ENCODE data around the gene C9orf78. TPM values are rescaled to one million over a fixed set of nuclear protein-coding genes. Genes with fewer than 3 reads are reported as not detected.

Gene C9orf78
- total RNA-seq, 4 donors from 2014 or later, result 32.7 to 71.9 (median 43.7) TPM

GRCh38 chr9:129845373-129845772, 10.3 kb upstream of the C9orf78 start:
- peaks cover 4% of the 10 kb centered on the region for H3K36me3 ChIP-seq
- no peaks in the 10 kb centered on the region for H3K27me3 ChIP-seq
- H3K9me3 ChIP-seq, result no peaks in the 10 kb centered on the region
- no peak for DNase-seq (ENCODE audit: low spot score in 2 of 2)
- TF ChIP-seq POLR2A (IDR thresholded peaks at IDR 0.05), result no peak
- TF ChIP-seq EP300 (IDR thresholded peaks at IDR 0.05), result no peak
- TF ChIP-seq, protein P1, sequence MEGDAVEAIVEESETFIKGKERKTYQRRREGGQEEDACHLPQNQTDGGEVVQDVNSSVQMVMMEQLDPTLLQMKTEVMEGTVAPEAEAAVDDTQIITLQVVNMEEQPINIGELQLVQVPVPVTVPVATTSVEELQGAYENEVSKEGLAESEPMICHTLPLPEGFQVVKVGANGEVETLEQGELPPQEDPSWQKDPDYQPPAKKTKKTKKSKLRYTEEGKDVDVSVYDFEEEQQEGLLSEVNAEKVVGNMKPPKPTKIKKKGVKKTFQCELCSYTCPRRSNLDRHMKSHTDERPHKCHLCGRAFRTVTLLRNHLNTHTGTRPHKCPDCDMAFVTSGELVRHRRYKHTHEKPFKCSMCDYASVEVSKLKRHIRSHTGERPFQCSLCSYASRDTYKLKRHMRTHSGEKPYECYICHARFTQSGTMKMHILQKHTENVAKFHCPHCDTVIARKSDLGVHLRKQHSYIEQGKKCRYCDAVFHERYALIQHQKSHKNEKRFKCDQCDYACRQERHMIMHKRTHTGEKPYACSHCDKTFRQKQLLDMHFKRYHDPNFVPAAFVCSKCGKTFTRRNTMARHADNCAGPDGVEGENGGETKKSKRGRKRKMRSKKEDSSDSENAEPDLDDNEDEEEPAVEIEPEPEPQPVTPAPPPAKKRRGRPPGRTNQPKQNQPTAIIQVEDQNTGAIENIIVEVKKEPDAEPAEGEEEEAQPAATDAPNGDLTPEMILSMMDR (IDR thresholded peaks at IDR 0.05), result no peak
- no peak for TF ChIP-seq POLR2AphosphoS5 (IDR thresholded peaks at IDR 0.05)
- no peak overlapping the region for H3K4me3 ChIP-seq
- H3K4me1 ChIP-seq, result peaks cover 4% of the 10 kb centered on the region
- H3K27ac ChIP-seq, result no peak overlapping the region
- WGBS, result 58% methylated on average over 2 of the region's 2 CpGs

DNA sequence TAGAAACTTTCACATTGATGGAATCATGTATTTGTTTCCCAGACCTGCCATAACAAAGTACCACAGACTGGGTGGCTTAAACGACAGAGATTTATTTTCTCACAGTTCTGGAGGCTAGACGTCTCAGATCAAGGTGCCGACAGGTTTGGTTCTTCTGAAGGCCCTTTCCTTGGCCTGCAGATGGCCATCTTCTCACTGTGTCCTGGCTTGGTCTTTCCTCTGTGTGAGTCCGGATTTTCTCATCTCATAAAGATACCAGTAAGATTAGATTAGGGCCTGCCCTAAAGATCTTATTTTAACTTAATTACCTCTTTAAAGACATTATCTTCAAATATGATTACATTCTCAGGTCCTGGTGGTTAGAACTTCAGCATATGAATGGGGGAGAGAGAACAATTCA, 6.0 kb upstream of the C9orf78 start:
- Histone ChIP-seq H3K36me3 (no peaks in the 10 kb centered on the region), H3K9me3 (no peaks in the 10 kb centered on the region), H3K4me3 (no peak overlapping the region), H3K27me3 (no peaks in the 10 kb centered on the region), H3K4me1 (peaks cover 17% of the 10 kb centered on the region), H3K27ac (no peak overlapping the region)
- DNase-seq (ENCODE audit: low spot score in 2 of 2), result no peak
- 74% methylated on average over 4 of the region's 4 CpGs for WGBS
- no peak for TF ChIP-seq POLR2AphosphoS5 (IDR thresholded peaks at IDR 0.05)
- TF ChIP-seq EP300 (IDR thresholded peaks at IDR 0.05), result no peak
- no peak for TF ChIP-seq POLR2A (IDR thresholded peaks at IDR 0.05)
- TF ChIP-seq, protein P1 (IDR thresholded peaks at IDR 0.05), result no peak

- Histone ChIP-seq H3K4me1 (peaks cover 21% of the 10 kb centered on the region), H3K36me3 (no peaks in the 10 kb centered on the region), H3K27me3 (no peaks in the 10 kb centered on the region), H3K9me3 (no peaks in the 10 kb centered on the region), H3K4me3 (no peak overlapping the region), H3K27ac (no peak overlapping the region)
- no peak for DNase-seq (ENCODE audit: low spot score in 2 of 2)
- WGBS, result 89% methylated on average over 8 of the region's 8 CpGs
- TF ChIP-seq POLR2A (IDR thresholded peaks at IDR 0.05) (no peak), EP300 (IDR thresholded peaks at IDR 0.05) (no peak), POLR2AphosphoS5 (IDR thresholded peaks at IDR 0.05) (no peak)
- TF ChIP-seq, protein P1 (IDR thresholded peaks at IDR 0.05), result no peak
Measured at GRCh38 chr9:129840034-129840433, 5.0 kb upstream of the C9orf78 start.

- Histone ChIP-seq H3K4me3 (no peak overlapping the region), H3K27ac (no peak overlapping the region), H3K27me3 (no peaks in the 10 kb centered on the region), H3K4me1 (peaks cover 22% of the 10 kb centered on the region), H3K36me3 (no peaks in the 10 kb centered on the region), H3K9me3 (no peaks in the 10 kb centered on the region)
- TF ChIP-seq POLR2A (IDR thresholded peaks at IDR 0.05) (no peak), EP300 (IDR thresholded peaks at IDR 0.05) (no peak), POLR2AphosphoS5 (IDR thresholded peaks at IDR 0.05) (no peak)
- TF ChIP-seq, protein P1 (IDR thresholded peaks at IDR 0.05), result no peak
- DNase-seq (ENCODE audit: low spot score in 2 of 2), result no peak
- WGBS, result 66% methylated on average over 10 of the region's 10 CpGs
Measured at GRCh38 chr9:129839324-129840023, 4.4 kb upstream of the C9orf78 start.

- no peaks in the 10 kb centered on the region for H3K9me3 ChIP-seq
Measured at GRCh38 chr9:129838707-129839259, 3.7 kb upstream of the C9orf78 start.

More at GRCh38 chr9:129838707-129839259, 3.7 kb upstream of the C9orf78 start:
- no peak overlapping the region for H3K27ac ChIP-seq
- 88% methylated on average over 12 of the region's 12 CpGs for WGBS
- H3K4me3 ChIP-seq, result no peak overlapping the region
- TF ChIP-seq POLR2AphosphoS5 (IDR thresholded peaks at IDR 0.05) (no peak), EP300 (IDR thresholded peaks at IDR 0.05) (no peak), POLR2A (IDR thresholded peaks at IDR 0.05) (no peak)
- TF ChIP-seq, protein P1 (IDR thresholded peaks at IDR 0.05), result no peak
- DNase-seq (ENCODE audit: low spot score in 2 of 2), result no peak
- peaks cover 29% of the 10 kb centered on the region for H3K4me1 ChIP-seq
- H3K27me3 ChIP-seq, result no peaks in the 10 kb centered on the region
- H3K36me3 ChIP-seq, result no peaks in the 10 kb centered on the region

Measured in suprapubic skin (tissue), 4 donors.